Large intestine (tissue), 3 donors: ENCODE data around the gene LYZL1. TPM values are rescaled to one million over a fixed set of nuclear protein-coding genes. Genes with fewer than 3 reads are reported as not detected.
"Not testable (repeated sequence)": the region's sequence is repeated elsewhere in the genome, so short reads cannot be mapped to it uniquely, and the experiment has no call there.

ENCODE experiments used
- DNase-seq, 2 donors: peaks; one replicate each; pipeline versions ENCODE4 v3.0.0 to v3.0.0-alpha.2; 2013
- H3K27ac ChIP-seq: one replicate; pipeline ENCODE4 v1.5.1; 2013; ENCODE audit warnings: low read length
- H3K27me3 ChIP-seq: 2 replicates; pipeline ENCODE4 v1.6.1; 2013; ENCODE audit warnings: low read length; ENCODE audit not compliant: control insufficient read depth, insufficient read depth
- H3K36me3 ChIP-seq: 2 replicates; pipeline ENCODE4 v1.6.1; 2013; ENCODE audit warnings: low read length; ENCODE audit not compliant: control insufficient read depth, insufficient read depth
- H3K4me1 ChIP-seq: one replicate; pipeline ENCODE4 v1.6.1; 2013; ENCODE audit warnings: low read length; ENCODE audit not compliant: control insufficient read depth, insufficient read depth
- H3K4me3 ChIP-seq: one replicate; pipeline ENCODE4 v1.5.1; 2013; ENCODE audit warnings: low read length
- H3K9me3 ChIP-seq: one replicate; pipeline ENCODE4 v1.6.1; 2013; ENCODE audit warnings: mild to moderate bottlenecking, low read depth, low read length, moderate library complexity; ENCODE audit not compliant: control insufficient read depth
- WGBS: methylation state at CpG from one replicate; pipeline ENCODE4 v1.1.5; 2013; ENCODE audit warnings: low lambda C conversion rate; ENCODE audit not compliant: insufficient coverage; 5-methylcytosine and 5-hydroxymethylcytosine counted together
- polyA plus RNA-seq: library from polyadenylated mRNA; unstranded; fragments of 120-200 nt; gene quantifications from one replicate; pipeline ENCODE4 v1.2.1, GENCODE V29; 2013

Gene LYZL1
- polyA plus RNA-seq, 1 donor, result not detected

DNA sequence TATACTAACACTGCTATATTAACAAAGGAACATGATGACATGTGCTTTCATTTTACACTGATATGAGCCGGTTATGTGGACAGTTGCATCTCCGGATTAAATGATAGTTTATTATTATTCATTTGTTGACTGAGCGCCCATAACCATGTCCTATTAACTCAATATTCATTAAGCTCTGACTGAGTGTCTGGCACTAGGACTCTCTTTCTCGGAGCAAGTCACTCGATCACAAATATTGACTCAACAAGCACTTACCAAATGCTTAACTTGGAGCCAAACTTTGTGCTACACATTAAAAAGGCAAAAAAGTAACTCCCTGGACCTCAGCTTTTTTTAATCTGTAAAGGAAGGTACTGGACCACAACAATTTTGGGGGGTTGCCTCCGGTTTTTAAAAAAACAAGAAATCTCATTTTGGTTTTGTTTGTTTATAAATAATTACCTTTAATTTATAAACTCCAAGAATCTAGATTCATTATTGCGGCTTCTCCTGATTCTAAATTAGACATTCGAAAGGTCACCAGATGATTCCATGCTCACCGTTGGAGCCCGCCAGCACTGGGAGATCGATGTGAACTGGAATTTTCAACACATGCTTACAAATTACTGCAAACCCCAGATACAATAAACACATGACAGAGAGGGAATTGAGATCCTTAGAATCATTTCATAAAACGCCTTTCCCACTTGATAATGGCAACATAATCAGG, 8.9 kb upstream of the LYZL1 start:
- WGBS, result 94% methylated on average over 3 of the region's 12 CpGs
- Histone ChIP-seq H3K27me3 (no peaks in the 10 kb centered on the region), H3K27ac (no peak overlapping the region), H3K4me3 (no peak overlapping the region), H3K36me3 (no peaks in the 10 kb centered on the region), H3K4me1 (peaks cover 2% of the 10 kb centered on the region), H3K9me3 (no peaks in the 10 kb centered on the region)
- no peak for DNase-seq

DNA sequence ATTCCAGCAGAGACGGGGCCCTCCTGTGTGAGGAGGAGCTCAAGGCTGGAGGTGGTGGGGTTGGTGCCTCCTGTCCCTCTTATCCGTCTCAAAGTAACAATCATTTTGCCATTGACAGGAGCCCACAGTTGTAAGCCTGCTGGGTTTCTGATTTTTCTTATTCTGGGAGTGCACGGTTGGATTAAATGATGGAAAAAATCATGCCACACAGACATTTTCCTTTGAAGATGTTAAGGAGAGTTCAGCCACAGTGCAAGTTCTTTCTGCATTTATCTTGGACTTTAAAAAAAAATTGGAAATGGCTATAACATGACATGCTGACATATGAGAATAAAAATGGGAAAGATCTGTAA, 8.4 kb upstream of the LYZL1 start:
- Histone ChIP-seq H3K27me3 (no peaks in the 10 kb centered on the region), H3K4me3 (no peak overlapping the region), H3K9me3 (no peaks in the 10 kb centered on the region), H3K4me1 (peaks cover 2% of the 10 kb centered on the region), H3K27ac (no peak overlapping the region), H3K36me3 (no peaks in the 10 kb centered on the region)
- no CpG with 5 or more reads among the region's 3 CpGs for WGBS
- DNase-seq, result no peak

DNA sequence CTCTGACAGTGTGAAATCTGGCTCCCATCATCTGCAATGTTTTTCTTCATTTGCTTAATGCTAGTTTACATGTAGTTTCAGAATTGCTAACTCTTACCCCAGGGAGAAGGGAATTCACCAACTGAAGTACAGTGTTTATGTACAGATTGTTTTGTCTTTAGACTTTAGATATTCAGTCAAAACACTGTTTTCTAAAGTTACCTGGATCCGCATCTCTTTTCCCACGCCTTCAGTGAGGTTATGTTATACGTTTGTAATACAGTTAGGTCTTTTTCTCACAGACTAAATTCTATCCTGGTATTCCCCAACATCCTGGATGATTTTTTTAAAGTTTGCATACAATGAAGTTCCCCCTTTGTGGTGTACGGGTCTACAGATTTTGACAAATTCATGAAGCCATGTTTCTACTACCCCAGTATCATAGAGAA, 3.2 kb upstream of the LYZL1 start:
- Histone ChIP-seq H3K27ac (no peak overlapping the region), H3K4me1 (no peaks in the 10 kb centered on the region), H3K36me3 (no peaks in the 10 kb centered on the region), H3K4me3 (no peak overlapping the region), H3K9me3 (no peaks in the 10 kb centered on the region), H3K27me3 (no peaks in the 10 kb centered on the region)
- 95% methylated on average over 3 of the region's 4 CpGs for WGBS
- no peak for DNase-seq

DNA sequence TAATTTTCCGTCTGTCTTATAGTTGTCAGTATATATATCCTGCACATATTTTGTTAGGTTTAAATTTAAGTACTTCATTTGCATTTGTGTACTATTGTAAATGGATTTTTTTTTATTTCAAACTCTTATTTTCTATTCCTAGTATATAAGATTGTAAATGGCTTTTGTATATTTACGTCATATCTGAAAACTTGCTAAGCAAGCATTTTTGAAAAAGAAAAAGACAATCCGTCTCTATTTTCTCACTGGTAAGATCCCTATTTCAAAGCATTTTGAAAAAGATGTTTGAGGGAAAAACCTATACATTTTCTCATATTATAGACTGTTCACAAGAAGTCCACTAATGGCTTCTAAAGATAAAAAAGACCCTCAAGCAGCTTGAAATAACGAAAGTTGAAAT, 1.2 kb upstream of the LYZL1 start:
- no peak for DNase-seq
- WGBS, result 95% methylated on average over 3 of the region's 4 CpGs
- no peak overlapping the region for H3K4me3 ChIP-seq
- H3K4me1 ChIP-seq, result no peaks in the 10 kb centered on the region
- no peak overlapping the region for H3K27ac ChIP-seq
- H3K9me3 ChIP-seq, result no peaks in the 10 kb centered on the region
- no peaks in the 10 kb centered on the region for H3K27me3 ChIP-seq
- no peaks in the 10 kb centered on the region for H3K36me3 ChIP-seq

DNA sequence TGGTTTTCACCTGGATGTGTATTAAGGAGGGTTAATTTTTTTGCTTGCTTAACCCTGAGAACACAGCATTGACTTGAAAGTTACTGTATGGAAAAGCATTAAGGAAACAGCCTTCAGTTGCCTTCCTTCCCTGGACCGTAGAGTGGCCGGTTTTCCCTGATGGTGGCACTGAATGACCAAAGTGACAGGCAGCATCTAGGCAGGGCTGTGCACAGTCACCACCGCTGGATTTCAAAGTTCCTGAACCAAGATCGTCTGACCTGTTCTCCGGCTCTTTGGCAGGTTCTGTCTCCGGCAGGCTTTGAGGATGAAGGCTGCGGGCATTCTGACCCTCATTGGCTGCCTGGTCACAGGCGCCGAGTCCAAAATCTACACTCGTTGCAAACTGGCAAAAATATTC, 2.7 kb downstream of the LYZL1 start:
- not testable (repeated sequence) for H3K4me1 ChIP-seq, DNase-seq, H3K27ac ChIP-seq, H3K36me3 ChIP-seq, H3K27me3 ChIP-seq, H3K9me3 ChIP-seq, H3K4me3 ChIP-seq
- WGBS, result no CpG with 5 or more reads among the region's 10 CpGs

DNA sequence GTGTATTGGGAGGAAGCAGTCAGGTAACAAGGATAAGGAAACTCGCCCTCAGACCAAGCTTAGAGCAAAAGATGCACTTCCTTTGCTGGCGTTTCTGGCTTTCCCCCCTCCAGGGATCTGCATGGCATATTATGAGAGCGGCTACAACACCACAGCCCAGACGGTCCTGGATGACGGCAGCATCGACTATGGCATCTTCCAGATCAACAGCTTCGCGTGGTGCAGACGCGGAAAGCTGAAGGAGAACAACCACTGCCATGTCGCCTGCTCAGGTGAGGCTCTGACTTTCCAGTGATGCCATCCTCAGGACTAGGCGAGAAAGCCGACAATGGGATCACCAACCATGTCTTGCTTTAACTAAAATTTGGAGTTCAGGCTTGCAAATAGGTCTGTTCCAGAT, 3.5 kb downstream of the LYZL1 start:
- no CpG with 5 or more reads among the region's 13 CpGs for WGBS
- H3K36me3 ChIP-seq, DNase-seq, H3K27ac ChIP-seq, H3K4me3 ChIP-seq, H3K27me3 ChIP-seq, H3K4me1 ChIP-seq, H3K9me3 ChIP-seq: not testable (repeated sequence)

DNA sequence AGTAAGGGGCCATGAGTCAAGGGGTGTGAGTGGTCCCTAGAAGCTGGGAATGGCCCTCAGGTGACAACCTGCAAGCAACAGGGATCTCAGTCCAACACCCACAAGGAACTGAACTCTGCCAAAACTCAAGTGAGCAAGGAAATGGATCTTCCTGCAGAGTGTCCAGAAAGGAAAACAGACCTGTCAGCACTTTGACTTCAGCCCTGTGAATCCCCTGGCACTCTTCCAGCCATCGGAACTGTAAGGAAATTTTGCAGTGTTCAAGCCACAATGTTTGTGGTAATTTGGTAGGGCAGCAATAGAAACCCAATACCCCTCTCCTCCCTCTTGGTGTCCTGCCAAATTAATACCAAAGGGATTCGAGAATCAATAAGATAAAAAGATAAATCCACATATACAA, 6.9 kb downstream of the LYZL1 start:
- DNase-seq, result no peak
- no peak overlapping the region for H3K27ac ChIP-seq
- H3K4me1 ChIP-seq, result no peaks in the 10 kb centered on the region
- no peaks in the 10 kb centered on the region for H3K27me3 ChIP-seq
- peaks cover 4% of the 10 kb centered on the region for H3K9me3 ChIP-seq
- no peak overlapping the region for H3K4me3 ChIP-seq
- no peaks in the 10 kb centered on the region for H3K36me3 ChIP-seq
- WGBS, result no CpG with 5 or more reads among the region's 2 CpGs

DNA sequence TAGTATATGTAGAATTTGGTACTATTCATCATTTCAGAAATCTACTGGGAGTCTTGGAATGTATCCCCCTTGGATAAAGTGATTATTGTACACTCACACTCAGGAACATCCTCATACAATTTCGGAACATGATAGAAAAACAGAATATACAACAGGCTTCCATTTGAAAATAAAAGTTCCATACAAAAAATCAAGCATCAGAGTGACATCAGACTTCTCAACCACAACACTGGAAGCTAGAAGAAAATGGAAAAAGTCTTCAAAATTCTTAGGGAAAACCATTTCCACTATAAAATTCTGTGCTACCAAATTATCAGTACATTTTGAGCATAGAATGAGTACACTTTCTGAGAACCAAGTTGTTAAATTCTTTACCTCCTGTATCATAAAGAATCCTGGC, 8.8 kb downstream of the LYZL1 start:
- WGBS, result 89% methylated on average over 1 of the region's 1 CpG

DNA sequence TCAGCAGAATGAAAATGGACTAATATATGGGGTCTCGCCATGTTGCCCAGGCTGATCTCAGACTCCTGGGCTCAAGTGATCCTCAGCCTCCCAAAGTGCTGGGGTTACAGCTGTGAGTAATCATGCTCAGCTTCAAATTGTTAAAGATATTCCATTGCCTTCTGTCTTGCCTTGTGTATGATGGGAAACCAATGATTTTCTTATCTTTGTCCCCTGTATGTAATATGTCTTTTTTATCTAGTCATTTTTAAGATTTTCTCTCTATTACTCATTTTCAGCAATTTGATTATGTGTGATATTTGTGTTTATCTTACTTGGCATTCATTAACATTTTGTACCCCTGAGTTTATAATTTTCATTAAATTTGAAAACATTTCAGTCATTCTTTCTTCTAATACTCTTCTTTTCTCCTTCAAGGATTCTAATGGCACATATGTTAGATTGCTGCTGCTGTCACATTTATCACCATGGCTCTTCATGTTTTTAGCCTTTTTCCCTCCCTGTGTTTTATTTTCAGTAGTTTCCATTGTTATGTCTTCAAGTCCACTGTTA, 12.6 kb downstream of the LYZL1 start:
- Histone ChIP-seq H3K4me3 (no peak overlapping the region), H3K36me3 (no peaks in the 10 kb centered on the region), H3K4me1 (no peaks in the 10 kb centered on the region), H3K27ac (no peak overlapping the region), H3K27me3 (no peaks in the 10 kb centered on the region), H3K9me3 (peaks cover 4% of the 10 kb centered on the region)
- DNase-seq, result no peak
- no CpG with 5 or more reads among the region's 1 CpG for WGBS

More for the DNA sequence above, 8.8 kb downstream of the LYZL1 start:
- H3K4me3 ChIP-seq, result no peak overlapping the region
- no peak for DNase-seq
- H3K27ac ChIP-seq, result no peak overlapping the region
- no peaks in the 10 kb centered on the region for H3K4me1 ChIP-seq
- no peaks in the 10 kb centered on the region for H3K36me3 ChIP-seq
- peaks cover 4% of the 10 kb centered on the region for H3K9me3 ChIP-seq
- no peaks in the 10 kb centered on the region for H3K27me3 ChIP-seq

DNA sequence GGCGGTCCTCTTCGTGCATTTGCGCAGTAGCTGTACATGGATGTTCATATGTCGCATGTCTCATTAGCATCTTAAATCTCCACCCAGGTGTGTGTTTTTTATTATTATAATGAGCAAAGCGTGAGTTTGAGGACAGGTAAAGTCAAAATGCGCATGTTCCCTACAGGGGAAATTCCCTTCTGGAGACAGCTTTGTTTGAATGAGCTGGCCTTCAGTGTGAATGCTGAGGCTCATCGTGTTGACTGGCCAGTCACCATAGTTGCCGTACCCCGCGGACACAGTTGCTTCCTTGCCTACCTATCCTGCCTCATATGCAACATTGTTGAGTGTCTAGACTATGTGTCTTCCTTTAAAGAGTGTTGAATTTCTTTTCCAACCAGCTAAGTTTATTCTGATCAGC, 13.6 kb downstream of the LYZL1 start:
- Histone ChIP-seq H3K4me1 (no peaks in the 10 kb centered on the region), H3K4me3 (no peak overlapping the region)
- WGBS, result no CpG with 5 or more reads among the region's 10 CpGs

More for the DNA sequence above, 13.6 kb downstream of the LYZL1 start:
- DNase-seq, result no peak
- Histone ChIP-seq H3K27ac (no peak overlapping the region), H3K27me3 (no peaks in the 10 kb centered on the region), H3K36me3 (no peaks in the 10 kb centered on the region), H3K9me3 (peaks cover 4% of the 10 kb centered on the region)
